EH (cell line): ENCODE data around the gene MTX2.
A peak's percentile ranks its signal among the peaks of the same experiment; 100 is the strongest.
"Not testable (repeated sequence)": the region's sequence is repeated elsewhere in the genome, so short reads cannot be mapped to it uniquely, and the experiment has no call there.

Source experiments
- DNase-seq: peaks from one replicate; pipeline ENCODE4 v3.0.0-alpha.2; 2015; ENCODE audit warnings: low read depth

MTX2 gene

DNA sequence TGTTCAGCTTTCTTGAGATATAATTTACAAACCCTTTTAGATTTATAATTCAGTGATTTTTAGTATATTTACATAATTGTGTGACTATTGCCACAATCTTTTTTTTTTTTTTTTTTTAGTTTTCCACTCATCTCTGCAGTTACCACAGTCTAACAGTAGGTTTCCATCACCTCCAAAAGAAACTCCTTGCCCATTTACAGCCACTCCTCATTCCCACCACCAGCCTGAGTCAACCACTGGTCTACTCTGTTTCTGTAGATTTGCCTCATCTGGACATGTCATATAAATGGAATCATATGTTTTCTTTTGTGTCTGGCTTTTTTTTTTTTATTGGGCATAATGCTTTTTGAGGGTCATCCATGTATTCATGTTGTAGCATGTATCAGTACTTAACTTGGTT, 16.1 kb downstream of the MTX2 start:
- no peak for DNase-seq

DNA sequence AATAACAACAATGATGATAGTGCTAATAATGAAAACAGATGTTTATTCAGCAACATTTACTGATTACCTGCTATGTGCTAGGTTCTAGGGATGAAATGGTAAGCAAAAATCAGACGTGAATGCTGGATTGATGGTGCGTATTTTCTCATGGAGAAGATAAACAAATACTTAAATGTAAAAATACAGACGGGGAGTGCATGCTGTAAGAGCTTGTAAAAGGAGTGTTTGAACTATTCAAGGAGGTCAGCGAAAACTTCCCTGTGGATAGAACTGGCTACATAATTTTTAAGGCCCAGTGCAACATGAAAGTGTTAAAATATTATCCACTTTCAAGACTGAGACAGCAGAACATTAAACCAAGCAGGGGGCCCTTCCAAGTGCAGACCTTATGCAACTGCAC, 22.1 kb downstream of the MTX2 start:
- no peak for DNase-seq

DNA sequence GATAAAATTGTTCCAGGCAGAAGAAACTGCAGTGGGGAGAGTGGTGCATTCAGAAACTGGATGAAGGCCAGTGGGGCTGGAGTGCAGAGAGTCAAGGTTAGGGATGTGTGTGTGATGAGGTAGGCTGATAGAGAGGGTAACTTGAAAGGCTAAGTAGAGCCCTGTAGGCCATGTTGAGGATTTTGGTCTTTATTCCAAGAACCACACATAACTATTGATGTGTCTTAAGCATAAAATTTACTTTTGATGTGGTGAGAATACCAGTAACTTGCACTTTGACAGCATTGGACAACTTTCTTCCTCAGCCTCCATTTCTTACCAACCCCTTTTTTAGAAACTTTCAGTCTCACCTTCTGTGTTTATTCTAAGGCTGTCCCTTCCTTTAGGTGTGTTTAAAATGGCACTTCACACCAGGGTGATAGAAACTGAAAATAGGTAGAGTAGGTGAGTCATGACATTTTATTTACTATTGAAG, 22.6 kb downstream of the MTX2 start:
- no peak for DNase-seq

DNA sequence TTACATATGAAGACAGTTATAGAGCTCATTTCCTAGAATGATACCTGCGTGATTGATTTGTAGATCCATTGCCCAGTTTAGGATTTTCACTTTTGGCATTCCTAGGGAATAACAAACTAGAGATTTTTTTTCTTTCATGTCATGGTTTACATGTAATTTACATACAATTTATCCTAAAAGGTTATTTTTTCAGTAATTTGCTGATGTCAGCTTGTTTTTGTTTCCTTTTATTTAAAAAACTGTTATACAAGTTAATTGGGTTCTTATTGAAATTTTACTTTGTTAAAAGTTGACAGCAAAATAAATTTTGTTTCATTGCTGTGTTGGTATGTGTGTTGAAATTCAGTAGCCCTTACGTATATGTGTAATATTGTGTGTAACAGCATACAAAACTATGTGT, 23.4 kb downstream of the MTX2 start:
- no peak for DNase-seq

DNA sequence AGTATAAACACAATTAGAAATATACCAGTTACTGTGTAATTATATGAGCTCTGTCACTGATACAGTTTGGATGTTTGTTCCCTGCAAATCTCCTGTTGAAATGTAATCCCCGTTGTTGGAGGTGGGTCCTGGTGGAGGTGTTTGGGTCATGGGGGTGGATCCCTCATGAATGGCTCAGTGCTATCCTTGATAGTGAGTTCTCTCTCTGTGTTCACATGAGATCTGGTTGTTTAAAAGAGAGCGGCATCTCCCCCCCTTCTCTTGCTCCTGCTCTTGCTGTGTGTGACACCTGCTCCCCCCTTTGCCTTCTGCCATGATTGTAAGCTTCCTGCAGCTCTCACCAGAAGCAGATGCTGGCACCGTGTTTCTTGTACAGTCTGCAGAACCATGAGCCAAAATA, 24.1 kb downstream of the MTX2 start:
- no peak for DNase-seq

DNA sequence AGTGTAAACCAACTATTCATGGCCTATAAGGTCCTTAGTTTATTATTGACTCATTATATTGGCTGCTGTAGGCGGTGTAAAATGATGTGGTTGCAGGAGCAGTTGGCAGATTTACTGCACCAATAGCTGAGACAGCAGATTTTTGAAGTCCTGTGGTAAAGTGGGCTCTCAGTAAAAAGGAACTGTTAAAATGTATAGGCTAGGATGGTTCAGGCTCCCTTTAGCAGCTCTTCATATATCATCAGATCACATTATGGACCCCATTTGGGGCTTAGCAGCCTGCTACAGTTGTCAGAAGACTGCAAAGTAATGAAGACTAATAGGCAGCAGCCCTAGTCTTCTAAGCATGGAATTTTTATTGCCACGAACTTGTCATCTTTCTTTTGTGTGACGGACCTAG, 27.8 kb downstream of the MTX2 start:
- DNase-seq: peak; percentile 4

DNA sequence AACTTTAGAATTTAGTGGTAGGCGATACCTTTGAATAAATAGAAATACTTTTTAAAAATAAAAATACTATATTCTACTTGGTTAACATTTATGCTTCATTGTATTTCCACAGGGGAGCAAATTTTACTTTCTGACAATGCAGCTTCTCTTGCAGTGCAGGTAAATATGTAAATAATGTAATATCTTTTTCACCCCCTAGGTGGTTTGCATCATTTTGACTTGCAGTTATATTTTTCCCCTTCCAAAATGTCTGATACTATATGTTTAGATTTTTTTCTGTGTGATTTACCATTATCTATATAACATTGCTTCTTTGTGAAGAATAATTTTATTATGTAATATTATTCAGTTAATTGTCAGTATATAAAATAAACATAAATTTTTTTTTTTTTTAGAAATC, 28.5 kb downstream of the MTX2 start:
- no peak for DNase-seq

DNA sequence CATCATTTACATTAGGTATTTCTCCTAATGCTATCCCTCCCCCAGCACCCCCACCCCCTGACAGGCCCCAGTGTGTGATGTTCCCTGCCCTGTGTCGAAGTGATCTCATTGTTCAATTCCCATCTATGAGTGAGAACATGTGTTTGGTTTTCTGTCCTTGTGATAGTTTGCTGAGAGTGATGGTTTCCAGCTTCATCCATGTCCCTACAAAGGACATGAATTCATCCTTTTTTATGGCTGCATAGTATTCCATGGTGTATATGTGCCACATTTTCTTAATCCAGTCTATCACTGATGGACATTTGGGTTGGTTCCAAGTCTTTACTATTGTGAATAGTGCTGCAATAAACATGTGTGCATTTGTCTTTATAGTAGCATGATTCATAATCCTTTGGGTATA, 36.8 kb downstream of the MTX2 start:
- DNase-seq: not testable (repeated sequence)

DNA sequence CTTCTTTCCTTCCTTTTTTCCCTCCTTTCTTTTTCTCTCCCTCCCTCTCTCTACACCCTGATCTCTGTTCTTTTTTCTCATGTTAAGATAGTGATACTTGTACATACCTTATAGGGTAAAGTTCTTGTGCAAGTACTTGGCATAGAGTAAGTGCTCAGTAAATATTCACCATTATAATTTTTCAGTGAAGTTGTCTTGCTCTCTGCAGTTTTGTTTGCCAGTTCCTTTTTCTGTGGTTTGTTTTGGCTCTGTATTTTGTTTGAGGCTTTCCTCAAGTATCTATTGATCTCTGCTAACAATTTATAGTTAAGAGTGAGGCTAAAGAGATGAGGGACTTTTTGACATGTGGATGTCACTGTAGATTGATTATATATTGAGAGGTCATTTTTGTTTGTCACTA, 48.0 kb downstream of the MTX2 start:
- no peak for DNase-seq

DNA sequence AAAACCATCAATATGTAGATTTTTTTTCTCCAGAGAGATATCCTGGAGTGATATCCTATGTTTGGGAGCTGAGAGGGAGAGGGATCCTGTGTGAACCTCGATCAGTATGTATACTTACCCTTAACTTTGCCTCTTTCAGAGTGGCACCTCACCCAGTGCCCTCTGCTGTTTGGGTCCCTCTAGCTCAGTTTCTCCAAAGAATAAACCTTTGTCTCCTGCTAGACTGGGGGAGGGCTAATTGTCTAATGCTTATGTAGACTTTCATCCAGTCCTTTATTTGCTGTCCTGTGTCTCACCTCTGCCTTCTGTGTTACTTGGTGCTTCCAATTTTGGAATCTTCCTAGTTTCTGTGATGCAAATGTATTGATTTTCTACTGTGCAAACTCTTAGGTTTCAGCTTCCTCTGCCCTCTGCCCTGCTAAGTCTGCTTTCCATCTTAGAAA, 48.4 kb downstream of the MTX2 start:
- no peak for DNase-seq

DNA sequence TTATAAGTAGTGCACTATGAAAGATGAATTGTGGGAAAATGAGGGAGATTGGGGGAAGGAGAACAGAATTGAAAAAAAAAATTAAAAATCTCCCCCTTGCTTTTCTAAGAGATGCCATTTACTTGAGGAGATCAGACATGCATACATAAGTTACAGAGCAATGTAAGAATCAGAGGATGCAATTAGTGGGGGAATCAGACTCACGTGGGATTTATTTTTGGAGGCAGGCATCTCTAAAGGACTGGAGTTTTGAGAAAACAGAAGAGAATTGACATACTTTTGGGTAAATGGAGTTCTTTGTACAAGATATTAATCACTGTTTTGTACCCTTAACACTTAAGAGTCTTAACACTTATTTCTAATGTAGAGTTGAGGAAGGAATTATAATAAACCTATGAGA, 52.7 kb downstream of the MTX2 start:
- DNase-seq: no peak

DNA sequence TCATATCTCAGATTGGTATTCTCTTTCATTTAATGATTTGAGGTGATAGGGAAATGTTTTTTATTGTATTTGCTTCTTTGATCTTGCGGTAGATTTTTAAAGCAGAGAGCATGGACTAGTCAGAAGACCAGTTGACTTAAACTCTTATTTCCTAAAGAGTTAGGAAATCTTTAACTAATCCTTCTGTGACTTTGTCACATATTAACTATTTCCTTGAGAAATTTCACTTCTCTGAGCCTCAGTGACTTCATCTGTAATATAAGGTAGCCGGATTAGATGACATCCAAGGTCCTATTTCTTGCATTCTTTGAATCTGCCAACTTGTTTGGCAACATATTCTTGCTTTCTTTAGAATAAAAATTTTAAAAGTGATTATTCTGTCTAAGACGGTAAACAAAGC, 55.6 kb downstream of the MTX2 start:
- no peak for DNase-seq

DNA sequence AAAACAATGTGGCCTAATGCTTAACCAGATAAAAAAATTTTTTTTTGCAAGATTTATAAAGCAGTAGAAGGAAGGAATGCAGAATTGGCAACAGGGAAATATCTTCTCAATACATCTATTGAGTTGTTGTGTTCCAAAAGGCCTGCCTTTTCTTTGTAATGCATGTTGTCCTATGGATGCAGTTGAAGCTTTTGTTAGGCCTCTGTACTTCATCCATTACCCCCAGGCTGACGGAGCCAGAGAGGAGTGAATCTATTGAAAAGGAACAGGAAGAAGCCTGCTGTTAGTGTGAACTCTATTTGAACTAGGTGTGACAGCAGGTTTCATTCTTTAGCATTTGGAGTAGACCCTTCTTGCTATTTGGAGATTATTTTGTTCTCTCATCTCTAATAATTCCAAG, 56.5 kb downstream of the MTX2 start:
- no peak for DNase-seq

DNA sequence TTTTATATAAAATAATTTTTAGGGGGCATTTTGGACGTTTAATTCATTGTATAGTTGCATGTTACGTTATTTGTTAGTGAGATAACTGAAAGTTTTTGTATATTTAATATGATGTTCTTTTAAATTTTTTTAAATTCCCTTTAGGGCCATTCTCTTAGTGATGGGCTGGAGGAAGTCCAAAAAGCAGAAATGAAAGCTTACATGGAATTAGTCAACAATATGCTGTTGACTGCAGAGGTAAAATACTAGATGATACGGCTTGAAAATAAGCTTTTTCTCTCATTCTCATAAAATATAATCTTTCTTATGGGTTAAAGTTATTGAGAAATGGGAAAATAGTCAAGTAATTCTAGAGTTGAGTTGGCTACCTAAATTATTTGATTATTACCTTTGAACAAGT, 58.9 kb downstream of the MTX2 start:
- DNase-seq: no peak

DNA sequence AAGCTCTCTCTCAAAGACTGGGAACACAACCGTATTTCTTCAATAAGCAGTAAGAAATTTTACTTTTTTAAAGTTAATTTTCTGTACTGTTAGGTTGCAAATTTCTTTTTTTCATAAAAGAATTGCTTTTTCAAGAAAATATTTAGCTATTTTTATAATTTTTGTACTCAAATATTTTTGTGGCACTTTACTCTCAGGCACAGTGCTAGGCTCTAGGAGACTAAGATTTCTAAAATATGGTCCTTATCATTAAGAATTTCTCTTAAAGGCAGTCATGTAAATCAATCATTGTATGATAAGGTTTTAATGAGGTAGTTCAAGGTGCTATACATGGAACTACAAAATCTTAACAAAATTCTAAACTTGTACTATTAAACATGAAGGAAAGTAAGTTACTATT, 61.4 kb downstream of the MTX2 start:
- DNase-seq: no peak

DNA sequence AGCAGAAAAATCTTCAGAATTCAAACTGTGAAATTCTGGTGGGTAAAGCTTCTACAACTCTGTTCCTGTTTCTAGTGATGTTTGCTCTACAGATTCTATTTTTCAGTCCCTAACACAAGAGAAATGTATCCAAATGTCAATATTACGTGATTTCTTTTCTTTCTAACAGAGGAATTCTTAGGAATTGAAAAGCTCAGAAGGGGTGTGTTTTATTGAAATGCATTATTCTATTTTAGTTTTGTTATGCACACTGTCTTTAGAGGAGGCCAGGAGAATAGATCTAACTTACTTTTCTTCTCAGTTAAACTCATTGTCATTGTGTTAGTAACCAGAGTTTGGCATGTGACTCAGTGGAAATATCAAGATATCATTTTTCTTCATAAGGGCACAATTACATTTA, 62.4 kb downstream of the MTX2 start:
- no peak for DNase-seq

DNA sequence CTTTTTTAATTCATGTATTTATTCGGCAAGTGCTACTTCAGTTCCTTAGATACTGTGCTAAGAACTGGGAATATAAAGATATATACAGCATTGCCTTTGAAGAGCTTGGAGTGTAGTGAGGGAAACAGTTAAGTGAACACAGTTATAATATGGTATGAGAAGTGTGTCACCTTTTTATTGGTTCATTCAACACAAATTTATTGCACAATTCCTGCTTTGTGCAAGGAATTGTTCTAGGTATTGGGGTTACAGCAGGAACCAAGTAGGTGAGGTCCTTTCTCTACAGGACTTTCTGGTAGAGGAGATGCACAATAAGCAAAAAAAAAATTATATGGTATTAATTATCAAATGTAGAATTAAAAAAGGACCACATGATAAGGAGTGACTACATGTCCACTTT, 65.5 kb downstream of the MTX2 start:
- DNase-seq: no peak

DNA sequence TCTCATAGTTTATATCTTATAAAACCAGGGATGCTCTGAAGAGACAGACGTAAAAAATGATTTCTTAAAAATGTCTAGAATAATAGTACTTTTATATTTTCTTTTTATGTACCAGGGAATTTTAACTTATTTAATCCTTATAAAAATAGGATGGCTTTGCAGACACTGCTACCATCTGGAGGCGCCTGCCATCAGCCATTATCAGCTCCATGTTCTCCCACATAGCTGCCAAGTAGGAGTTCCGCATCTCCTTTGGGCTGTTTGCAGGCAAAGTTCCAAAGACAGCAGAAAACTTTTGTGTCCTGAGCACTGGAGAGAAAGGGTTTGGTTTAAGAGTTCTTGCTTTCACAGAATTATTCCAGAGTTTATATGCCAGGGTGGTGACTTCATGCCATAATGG, 69.2 kb downstream of the MTX2 start:
- no peak for DNase-seq

DNA sequence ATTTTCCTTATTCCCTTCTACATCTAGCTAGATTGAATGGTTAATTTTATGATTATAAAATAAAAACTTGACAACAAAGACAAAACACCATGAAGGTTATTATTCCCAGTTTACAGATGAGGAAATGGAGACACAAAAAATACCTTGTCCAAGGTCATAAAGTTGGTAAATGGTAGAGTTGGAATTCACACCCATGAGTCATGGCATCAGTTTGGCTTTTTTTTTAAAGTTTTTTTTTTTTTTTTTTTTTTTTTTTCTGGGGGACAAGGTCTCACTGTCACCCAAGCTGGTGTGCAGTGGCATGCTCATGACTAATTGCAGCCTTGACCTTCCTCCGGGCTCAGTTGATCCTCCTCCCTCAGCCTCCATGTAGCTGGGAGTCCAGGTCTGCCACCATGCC, 70.0 kb downstream of the MTX2 start:
- DNase-seq: no peak

DNA sequence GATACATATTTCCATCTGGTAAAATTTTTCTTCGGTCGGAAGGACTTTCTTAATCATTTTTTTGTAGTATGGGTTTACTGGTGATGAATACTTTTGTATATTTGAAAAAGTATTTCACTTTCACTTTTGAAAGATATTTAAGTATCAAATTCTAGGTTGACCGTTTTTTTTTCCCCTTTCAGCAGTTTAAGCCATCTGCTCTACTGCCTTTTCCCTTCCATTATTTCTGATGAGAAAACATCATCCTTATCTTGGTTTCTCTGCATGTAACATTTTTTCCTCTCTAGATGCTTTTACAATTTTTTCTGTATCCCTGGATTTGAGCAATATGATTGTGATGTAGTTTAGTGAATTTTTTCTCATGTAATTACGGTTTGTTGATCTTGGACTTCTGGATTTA, 87.0 kb downstream of the MTX2 start:
- DNase-seq: no peak

DNA sequence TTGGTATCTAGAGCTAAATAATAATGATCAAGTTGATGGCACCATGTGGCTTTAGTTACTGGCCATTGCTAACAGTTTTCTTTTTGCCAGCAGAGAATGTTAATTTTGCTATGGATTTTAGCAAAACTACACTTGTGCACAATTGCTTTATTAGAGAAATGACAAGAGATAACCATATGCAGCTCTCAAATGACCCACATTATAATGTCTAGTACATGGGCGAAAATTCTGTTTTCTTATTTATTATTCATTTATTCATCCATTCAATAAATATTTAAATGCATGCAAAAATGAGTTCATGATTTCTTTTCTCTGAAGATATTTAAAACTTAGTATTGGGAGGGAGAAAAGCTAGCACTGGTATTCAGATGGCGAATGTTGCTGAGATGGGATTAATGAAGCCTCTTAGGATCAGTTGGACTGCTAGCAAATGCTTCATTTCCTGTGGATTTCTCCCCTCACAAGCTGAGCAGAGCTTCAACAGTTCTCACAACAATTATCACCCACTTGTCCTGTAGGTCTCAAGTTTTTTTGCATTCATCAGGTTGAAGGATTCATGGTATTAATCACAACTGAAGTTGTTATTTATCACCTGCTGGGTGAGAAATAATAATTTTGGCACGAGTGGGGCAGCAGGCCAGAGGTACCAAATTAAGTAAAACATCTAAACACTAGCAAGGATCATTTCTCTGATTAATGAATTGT, 95.2 kb downstream of the MTX2 start:
- DNase-seq: no peak

DNA sequence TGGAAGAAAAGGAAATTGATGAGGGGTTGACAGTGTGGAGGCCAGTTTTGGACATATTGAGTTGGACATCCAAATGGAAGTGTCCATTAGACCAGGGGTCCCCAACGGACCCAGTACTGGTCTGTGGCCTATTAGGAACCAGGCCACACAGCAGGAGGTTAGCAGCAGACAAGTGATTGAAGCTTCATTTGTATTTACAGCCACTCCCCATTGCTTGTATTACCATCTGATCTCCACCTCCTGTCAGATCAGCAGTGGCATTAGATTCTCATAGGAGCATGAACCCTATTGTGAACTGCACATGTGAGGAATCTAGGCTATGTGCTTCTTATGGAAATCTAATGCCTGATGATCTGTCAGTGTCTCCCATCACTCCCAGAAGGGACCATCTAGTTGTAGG, 99.1 kb downstream of the MTX2 start:
- no peak for DNase-seq

DNA sequence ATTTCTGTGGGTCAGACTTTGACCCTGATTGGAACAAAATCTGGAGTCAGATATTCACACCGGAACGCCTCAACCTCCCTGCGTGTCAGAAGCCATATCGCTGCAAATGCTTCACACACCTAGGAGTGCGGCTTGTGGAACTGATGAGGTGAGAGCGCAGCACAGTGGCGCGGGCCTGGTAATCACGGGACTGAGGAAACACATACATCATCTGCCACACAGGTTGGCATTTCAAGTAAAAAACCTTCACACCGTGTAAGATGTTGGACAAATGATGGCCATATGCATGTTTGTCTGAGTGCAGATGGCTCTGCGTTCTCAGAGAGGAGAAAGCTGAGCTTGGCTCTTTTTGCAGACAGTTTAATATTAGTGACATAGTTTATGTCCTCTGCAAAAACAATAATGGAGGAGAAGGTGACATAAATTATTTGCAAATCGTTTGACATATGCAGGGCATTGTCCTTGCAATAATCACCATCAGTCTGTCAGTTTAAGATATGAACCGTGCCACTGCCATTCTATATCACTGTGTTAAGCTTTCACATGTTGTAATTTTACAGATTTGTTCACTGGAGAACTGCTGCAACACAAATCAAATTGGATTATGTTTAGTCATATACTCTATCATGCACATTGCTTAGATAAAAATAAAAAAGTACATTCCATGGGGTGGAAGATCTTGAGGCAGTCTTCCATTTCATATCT, 101.4 kb downstream of the MTX2 start:
- DNase-seq: no peak

DNA sequence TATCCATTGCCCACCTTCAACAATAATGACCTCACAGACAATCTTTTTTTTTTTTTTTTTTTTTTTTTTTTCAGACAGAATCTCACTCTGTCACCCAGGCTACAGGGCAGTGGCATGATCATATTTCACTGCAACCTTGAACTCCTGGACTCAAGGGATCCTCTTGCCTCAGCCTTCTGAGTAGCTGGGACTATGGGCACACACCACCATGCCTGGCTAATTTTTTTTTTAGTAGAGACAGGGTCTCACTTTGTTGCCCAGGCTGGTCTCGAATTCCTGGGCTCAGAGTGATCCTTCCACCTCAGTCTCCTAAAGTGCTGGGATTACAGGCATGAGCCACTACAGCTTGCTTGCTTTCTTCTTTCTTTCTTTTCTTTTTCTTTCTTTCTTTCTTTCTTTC, 103.9 kb downstream of the MTX2 start:
- not testable (repeated sequence) for DNase-seq
